OCI-LY3 (cell line): ENCODE results near the gene TMEM94.

Source experiments
- H2AFZ ChIP-seq: fragments of 200-600, 300-600 bp; shearing (Covaris generic); 2 replicates; pipeline ENCODE4 v1.6.0; 2014; ENCODE audit warnings: antibody characterized with exemption, low read depth, low read length
- H3K27ac ChIP-seq: fragments of 200-600, 300-600 bp; sonication (generic); 2 replicates; pipeline ENCODE4 v1.5.1; 2014; ENCODE audit warnings: mild to moderate bottlenecking, low read length, moderate library complexity, mixed read lengths
- H3K27me3 ChIP-seq: fragments of 200-600, 300-600 bp; sonication (generic); 2 replicates; pipeline ENCODE4 v1.6.1; 2014; ENCODE audit warnings: low read depth, low read length, mixed read lengths
- H3K36me3 ChIP-seq: fragments of 200-600, 300-600 bp; sonication (generic); replicated peaks from 2 replicates; pipeline ENCODE3; 2014; ENCODE audit warnings: low read depth, low read length, mixed read lengths
- H3K4me1 ChIP-seq: fragments of 300-600, 200-600 bp; sonication (generic); 2 replicates; pipeline ENCODE4 v1.6.1; 2014; ENCODE audit warnings: low read length, mixed read lengths
- H3K4me2 ChIP-seq: fragments of 200-600, 300-600 bp; sonication (generic); 2 replicates; pipeline ENCODE4 v1.6.1; 2014; ENCODE audit warnings: low read length, mixed read lengths
- H3K4me3 ChIP-seq: fragments of 300-600, 200-600 bp; sonication (generic); 2 replicates; pipeline ENCODE4 v1.5.1; 2014; ENCODE audit warnings: antibody characterized with exemption, mild to moderate bottlenecking, low read length, moderate library complexity
- H3K79me2 ChIP-seq: fragments of 300-600, 200-600 bp; shearing (Covaris generic); 2 replicates; pipeline ENCODE4 v1.6.1; 2014; ENCODE audit warnings: mild to moderate bottlenecking, low read length, mixed read lengths
- H3K9ac ChIP-seq: fragments of 300-600, 200-600 bp; shearing (Covaris generic); 2 replicates; pipeline ENCODE4 v1.6.0; 2014; ENCODE audit warnings: mild to moderate bottlenecking, low read length, moderate library complexity
- H3K9me3 ChIP-seq: fragments of 200-600, 300-600 bp; shearing (Covaris generic); 2 replicates; pipeline ENCODE4 v1.6.1; 2014; ENCODE audit warnings: low read length, mixed read lengths; ENCODE audit not compliant: insufficient read depth
- H4K20me1 ChIP-seq: fragments of 200-600, 300-600 bp; sonication (generic); 2 replicates; pipeline ENCODE4 v1.6.1; 2016; ENCODE audit warnings: low read length, mixed read lengths; ENCODE audit not compliant: insufficient read depth
- EZH2phosphoT487 ChIP-seq: fragments of 200-600 bp; shearing (Covaris generic); IDR thresholded peaks from 2 replicates; pipeline ENCODE4 v1.6.1; 2018; ENCODE audit warnings: antibody characterized with exemption, mixed run types, low read depth
- TF ChIP-seq, protein P1 (sequence below): fragments of 200-600, 300-600 bp; sonication (generic); IDR thresholded peaks from 2 replicates; pipeline ENCODE4 v1.5.1; 2014; ENCODE audit warnings: antibody characterized with exemption, low read length, low read depth

TMEM94 gene

DNA sequence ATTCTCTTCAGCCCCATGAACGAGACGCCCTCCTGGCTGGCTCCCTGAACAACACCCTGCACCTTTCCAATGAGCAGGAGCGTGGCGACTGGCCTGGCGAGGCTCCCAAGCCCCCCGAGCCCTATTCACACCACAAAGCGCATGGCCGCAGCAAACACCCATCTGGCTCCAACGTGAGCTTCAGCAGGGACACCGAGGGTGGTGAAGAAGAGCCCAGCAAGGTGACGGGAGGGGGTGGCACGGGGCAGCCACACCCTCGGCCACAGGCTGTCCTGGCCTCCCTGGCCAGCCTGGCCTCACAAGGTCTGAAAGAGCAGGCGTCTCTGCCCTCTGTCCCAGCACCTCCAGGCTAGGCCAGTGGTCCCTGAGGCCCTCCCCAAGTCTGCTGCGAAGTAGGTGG lies 35.2 kb downstream of the TMEM94 start:
- H3K9ac ChIP-seq = no peak overlapping the region
- H3K79me2 ChIP-seq = no peaks in the 10 kb centered on the region
- H2AFZ ChIP-seq = no peak overlapping the region
- no peak for TF ChIP-seq EZH2phosphoT487
- TF ChIP-seq, protein P1, sequence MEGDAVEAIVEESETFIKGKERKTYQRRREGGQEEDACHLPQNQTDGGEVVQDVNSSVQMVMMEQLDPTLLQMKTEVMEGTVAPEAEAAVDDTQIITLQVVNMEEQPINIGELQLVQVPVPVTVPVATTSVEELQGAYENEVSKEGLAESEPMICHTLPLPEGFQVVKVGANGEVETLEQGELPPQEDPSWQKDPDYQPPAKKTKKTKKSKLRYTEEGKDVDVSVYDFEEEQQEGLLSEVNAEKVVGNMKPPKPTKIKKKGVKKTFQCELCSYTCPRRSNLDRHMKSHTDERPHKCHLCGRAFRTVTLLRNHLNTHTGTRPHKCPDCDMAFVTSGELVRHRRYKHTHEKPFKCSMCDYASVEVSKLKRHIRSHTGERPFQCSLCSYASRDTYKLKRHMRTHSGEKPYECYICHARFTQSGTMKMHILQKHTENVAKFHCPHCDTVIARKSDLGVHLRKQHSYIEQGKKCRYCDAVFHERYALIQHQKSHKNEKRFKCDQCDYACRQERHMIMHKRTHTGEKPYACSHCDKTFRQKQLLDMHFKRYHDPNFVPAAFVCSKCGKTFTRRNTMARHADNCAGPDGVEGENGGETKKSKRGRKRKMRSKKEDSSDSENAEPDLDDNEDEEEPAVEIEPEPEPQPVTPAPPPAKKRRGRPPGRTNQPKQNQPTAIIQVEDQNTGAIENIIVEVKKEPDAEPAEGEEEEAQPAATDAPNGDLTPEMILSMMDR = no peak
- H3K9me3 ChIP-seq = no peaks in the 10 kb centered on the region
- H3K27me3 ChIP-seq = no peaks in the 10 kb centered on the region
- H4K20me1 ChIP-seq = no peaks in the 10 kb centered on the region
- no peak overlapping the region for H3K4me3 ChIP-seq
- no peak overlapping the region for H3K27ac ChIP-seq
- no peak overlapping the region for H3K4me2 ChIP-seq
- H3K4me1 ChIP-seq = peaks cover 10% of the 10 kb centered on the region
- no peaks in the 10 kb centered on the region for H3K36me3 ChIP-seq

GRCh38 chr17:75492555-75493168 lies 36.2 kb downstream of the TMEM94 start:
- H3K4me2 ChIP-seq = no peak overlapping the region
- no peaks in the 10 kb centered on the region for H3K79me2 ChIP-seq
- no peak overlapping the region for H3K4me3 ChIP-seq
- H3K9ac ChIP-seq = no peak overlapping the region
- H3K27me3 ChIP-seq = no peaks in the 10 kb centered on the region
- H3K9me3 ChIP-seq = no peaks in the 10 kb centered on the region
- no peak for TF ChIP-seq EZH2phosphoT487
- no peaks in the 10 kb centered on the region for H4K20me1 ChIP-seq
- H2AFZ ChIP-seq = no peak overlapping the region
- peaks cover 4% of the 10 kb centered on the region for H3K4me1 ChIP-seq
- H3K36me3 ChIP-seq = no peaks in the 10 kb centered on the region
- no peak overlapping the region for H3K27ac ChIP-seq

DNA sequence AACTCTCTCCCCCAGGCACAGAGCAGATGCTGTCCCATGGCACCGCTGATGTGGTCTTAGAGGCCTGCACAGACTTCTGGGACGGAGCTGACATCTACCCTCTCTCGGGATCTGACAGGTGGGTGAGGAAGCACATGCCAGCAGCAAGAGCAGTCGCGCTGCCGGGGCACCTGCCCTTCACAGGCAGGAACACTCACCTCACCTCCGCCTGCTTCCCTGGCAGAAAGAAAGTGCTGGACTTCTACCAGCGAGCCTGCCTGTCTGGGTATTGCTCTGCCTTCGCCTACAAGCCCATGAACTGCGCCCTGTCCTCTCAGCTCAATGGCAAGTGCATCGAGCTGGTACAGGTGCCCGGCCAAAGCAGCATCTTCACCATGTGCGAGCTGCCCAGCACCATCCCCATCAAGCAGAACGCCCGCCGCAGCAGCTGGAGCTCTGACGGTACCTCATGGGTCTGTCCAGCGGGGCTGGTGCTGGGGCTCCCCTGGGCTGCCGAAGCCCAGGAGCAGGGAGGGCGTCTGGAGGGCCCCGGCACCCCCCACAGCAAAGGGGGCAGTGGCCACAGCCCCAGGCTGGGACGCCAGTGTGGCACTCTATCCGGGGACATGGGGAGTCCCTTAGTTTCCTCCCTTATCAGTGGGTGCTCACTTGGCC lies 37.2 kb downstream of the TMEM94 start:
- H3K79me2 ChIP-seq = no peaks in the 10 kb centered on the region
- no peaks in the 10 kb centered on the region for H3K36me3 ChIP-seq
- H3K4me3 ChIP-seq = no peak overlapping the region
- no peaks in the 10 kb centered on the region for H4K20me1 ChIP-seq
- no peak overlapping the region for H3K4me2 ChIP-seq
- TF ChIP-seq EZH2phosphoT487 = no peak
- TF ChIP-seq, protein P1 = no peak
- H3K27ac ChIP-seq = no peak overlapping the region
- no peak overlapping the region for H2AFZ ChIP-seq
- H3K27me3 ChIP-seq = no peaks in the 10 kb centered on the region
- no peaks in the 10 kb centered on the region for H3K4me1 ChIP-seq
- no peak overlapping the region for H3K9ac ChIP-seq
- H3K9me3 ChIP-seq = no peaks in the 10 kb centered on the region

GRCh38 chr17:75494326-75494877 lies 38.0 kb downstream of the TMEM94 start:
- Histone ChIP-seq H4K20me1 (no peaks in the 10 kb centered on the region), H2AFZ (no peak overlapping the region), H3K27me3 (no peaks in the 10 kb centered on the region), H3K4me3 (no peak overlapping the region), H3K27ac (no peak overlapping the region), H3K9me3 (no peaks in the 10 kb centered on the region), H3K4me1 (no peaks in the 10 kb centered on the region), H3K9ac (no peak overlapping the region), H3K79me2 (no peaks in the 10 kb centered on the region), H3K36me3 (no peaks in the 10 kb centered on the region), H3K4me2 (no peak overlapping the region)
- TF ChIP-seq, protein P1 = no peak
- TF ChIP-seq EZH2phosphoT487 = no peak
